ENCODE results near the gene C2CD4A.

DNA sequence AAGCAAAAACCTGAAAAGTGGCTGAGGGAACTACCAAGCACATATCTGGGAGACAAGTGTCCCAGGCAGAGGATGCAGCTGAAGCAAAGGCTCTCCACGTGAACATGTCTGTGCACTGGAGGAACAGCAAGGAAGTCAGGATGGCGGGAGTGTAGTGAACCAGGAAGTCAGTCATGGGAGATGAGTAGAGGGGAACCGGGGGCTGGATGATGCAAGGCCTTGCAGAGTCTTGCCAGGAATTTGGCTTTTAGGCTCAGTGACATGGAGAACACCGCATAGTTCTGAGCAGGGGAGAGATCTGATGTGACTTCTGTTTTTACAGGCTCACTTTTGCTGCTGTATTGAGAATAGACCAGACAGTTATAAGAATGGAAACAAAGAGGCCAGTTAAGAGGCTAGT lies 19.0 kb downstream of the C2CD4A start:
- TF ChIP-seq CTCF (conservative IDR thresholded peaks at IDR 0.05; ENCODE audit: low read length) (no peak), EZH2phosphoT487 (IDR thresholded peaks at IDR 0.05; ENCODE audit: borderline replicate concordance) (no peak)

Measured in Loucy (cell line).